H9 (cell line): ENCODE results near the gene PPCDC. TPM values are rescaled to one million over a fixed set of nuclear protein-coding genes. Genes with fewer than 3 reads are reported as not detected.

ENCODE experiments used
- DNase-seq: peaks from one replicate; pipeline ENCODE4 v3.0.0-alpha.2; 2017
- H2AFZ ChIP-seq: one replicate; pipeline ENCODE4 v1.6.1; 2013; ENCODE audit warnings: mild to moderate bottlenecking, low read length, control low read depth, moderate library complexity
- H2AK5ac ChIP-seq: 2 replicates; pipeline ENCODE4 v1.6.1; 2013; ENCODE audit warnings: low read length, control low read depth, mixed read lengths; ENCODE audit not compliant: insufficient read length
- H2BK120ac ChIP-seq: one replicate; pipeline ENCODE4 v1.6.1; 2013; ENCODE audit warnings: low read depth, mild to moderate bottlenecking, low read length, control low read depth, inconsistent platforms; ENCODE audit not compliant: poor library complexity, severe bottlenecking
- H2BK12ac ChIP-seq: 2 replicates; pipeline ENCODE4 v1.6.1; 2013; ENCODE audit warnings: low read length, control low read depth, mixed read lengths, low read depth; ENCODE audit not compliant: insufficient read length
- H2BK15ac ChIP-seq: 2 replicates; pipeline ENCODE4 v1.6.1; 2013; ENCODE audit warnings: low read depth, low read length, control low read depth
- H2BK20ac ChIP-seq: one replicate; pipeline ENCODE4 v1.6.1; 2013; ENCODE audit warnings: low read depth, mild to moderate bottlenecking, low read length, control low read depth, inconsistent platforms; ENCODE audit not compliant: poor library complexity, severe bottlenecking
- H2BK5ac ChIP-seq: 2 replicates; pipeline ENCODE4 v1.6.1; 2013; ENCODE audit warnings: low read length, control low read depth, mixed read lengths; ENCODE audit not compliant: insufficient read length
- H3K14ac ChIP-seq: 2 replicates; pipeline ENCODE4 v1.6.1; 2013; ENCODE audit warnings: low read length, control low read depth; ENCODE audit not compliant: insufficient read depth
- H3K18ac ChIP-seq: 2 replicates; pipeline ENCODE4 v1.6.1; 2013; ENCODE audit warnings: low read depth, mild to moderate bottlenecking, mixed read lengths, low read length, control low read depth; ENCODE audit not compliant: insufficient read length
- H3K23ac ChIP-seq: 2 replicates; pipeline ENCODE4 v1.6.1; 2013; ENCODE audit warnings: low read length, control low read depth, mixed read lengths, low read depth; ENCODE audit not compliant: insufficient read length
- H3K23me2 ChIP-seq: 2 replicates; pipeline ENCODE4 v1.6.1; 2013; ENCODE audit warnings: low read depth, mild to moderate bottlenecking, mixed read lengths, low read length, control low read depth; ENCODE audit not compliant: insufficient read length, poor library complexity, severe bottlenecking
- H3K27ac ChIP-seq: 2 replicates; pipeline ENCODE4 v1.5.1; 2013; ENCODE audit warnings: low read length, control low read depth, mixed read lengths, low read depth; ENCODE audit not compliant: insufficient read length
- H3K27me3 ChIP-seq: 2 replicates; pipeline ENCODE4 v1.6.1; 2013; ENCODE audit warnings: low read length, control low read depth, inconsistent platforms; ENCODE audit not compliant: insufficient read depth
- H3K4ac ChIP-seq: 2 replicates; pipeline ENCODE4 v1.6.1; 2013; ENCODE audit warnings: low read depth, mild to moderate bottlenecking, control low read depth, inconsistent platforms, low read length, moderate library complexity
- H3K4me1 ChIP-seq: 2 replicates; pipeline ENCODE4 v1.6.1; 2013; ENCODE audit warnings: low read length, control low read depth, inconsistent platforms; ENCODE audit not compliant: insufficient read depth
- H3K4me2 ChIP-seq: 2 replicates; pipeline ENCODE4 v1.6.1; 2013; ENCODE audit warnings: low read length, control low read depth, mixed read lengths; ENCODE audit not compliant: insufficient read length, insufficient read depth
- H3K56ac ChIP-seq: 2 replicates; pipeline ENCODE4 v1.6.1; 2013; ENCODE audit warnings: low read depth, mild to moderate bottlenecking, mixed read lengths, low read length, control low read depth; ENCODE audit not compliant: insufficient read length
- H3K79me1 ChIP-seq: 2 replicates; pipeline ENCODE4 v1.6.1; 2013; ENCODE audit warnings: low read depth, mild to moderate bottlenecking, moderate library complexity, low read length, control low read depth, inconsistent platforms; ENCODE audit not compliant: insufficient read depth, poor library complexity, severe bottlenecking
- H3K79me2 ChIP-seq: 2 replicates; pipeline ENCODE4 v1.6.1; 2013; ENCODE audit warnings: low read length, control low read depth, inconsistent platforms; ENCODE audit not compliant: insufficient read depth
- H3K9ac ChIP-seq: 2 replicates; pipeline ENCODE4 v1.6.1; 2013; ENCODE audit warnings: low read length, control low read depth, mixed read lengths; ENCODE audit not compliant: insufficient read length; ENCODE audit errors: extremely low read depth
- H3K9me3 ChIP-seq: one replicate; pipeline ENCODE4 v1.6.1; 2013; ENCODE audit warnings: low read depth, low read length, inconsistent platforms; ENCODE audit not compliant: control insufficient read depth
- H3T11ph ChIP-seq: one replicate; pipeline ENCODE4 v1.6.1; 2013; ENCODE audit warnings: mild to moderate bottlenecking, low read length, control low read depth, inconsistent platforms
- H4K20me1 ChIP-seq: one replicate; pipeline ENCODE4 v1.6.1; 2013; ENCODE audit not compliant: control insufficient read depth, insufficient read length, insufficient read depth
- H4K5ac ChIP-seq: 2 replicates; pipeline ENCODE4 v1.6.1; 2013; ENCODE audit warnings: low read depth, mild to moderate bottlenecking, mixed read lengths, low read length, control low read depth; ENCODE audit not compliant: insufficient read length
- H4K8ac ChIP-seq: replicated peaks from 2 replicates; pipeline ENCODE4 v1.6.1; 2013; ENCODE audit warnings: low read length, control low read depth, mixed read lengths, low read depth; ENCODE audit not compliant: insufficient read length
- H4K91ac ChIP-seq: 2 replicates; pipeline ENCODE4 v1.6.1; 2013; ENCODE audit warnings: low read depth, mild to moderate bottlenecking, moderate library complexity, mixed read lengths, low read length, control low read depth; ENCODE audit not compliant: insufficient read length
- H3K27ac Mint-ChIP-seq, 3 experiments: 2 replicates in 2 of 3; 3 replicates in 1 of 3; pipeline ENCODE4 v1.8.0; 2020 to 2021; ENCODE audit warnings: mixed read lengths in 3 of 3, mild to moderate bottlenecking in 1 of 3, moderate library complexity in 1 of 3
- H3K27me3 Mint-ChIP-seq: 2 replicates; pipeline ENCODE4 v1.8.0; 2021; ENCODE audit warnings: low read depth, mild to moderate bottlenecking, moderate library complexity, mixed read lengths
- H3K36me3 Mint-ChIP-seq, 3 experiments: 2 replicates in 2 of 3; 3 replicates in 1 of 3; pipeline ENCODE4 v1.8.0; 2020 to 2021; ENCODE audit warnings: low read depth in 3 of 3, mixed read lengths in 3 of 3; ENCODE audit not compliant: insufficient read depth in 1 of 3
- H3K4me1 Mint-ChIP-seq, 2 experiments: 2 replicates each; pipeline ENCODE4 v1.8.0; 2020; ENCODE audit warnings: mixed read lengths in 2 of 2
- H3K4me3 Mint-ChIP-seq, 2 experiments: 2 replicates in 1 of 2; 3 replicates in 1 of 2; pipeline ENCODE4 v1.8.0; 2020 to 2021; ENCODE audit warnings: mild to moderate bottlenecking in 2 of 2, mixed read lengths in 2 of 2, moderate library complexity in 1 of 2
- H3K9me3 Mint-ChIP-seq, 2 experiments: 2 replicates in 1 of 2; 3 replicates in 1 of 2; pipeline ENCODE4 v1.8.0; 2020; ENCODE audit warnings: mild to moderate bottlenecking in 2 of 2, mixed read lengths in 2 of 2, moderate library complexity in 1 of 2
- CTCF ChIP-seq: fragments of 200-600 bp; sonication (generic); conservative IDR thresholded peaks from 3 replicates; pipeline ENCODE4 v1.8.0; 2021; ENCODE audit warnings: antibody characterized with exemption, mild to moderate bottlenecking
- whole genome bisulfite sequencing: extraction: QIAGEN DNeasy Blood & Tissue Kit; methylation state at CpG from one replicate; pipeline ENCODE4 v1.1.7; 2013; ENCODE audit warnings: missing lambda C conversion rate, low lambda C conversion rate, mixed read lengths; ENCODE audit not compliant: insufficient read length; ENCODE audit errors: extremely low coverage; 5-methylcytosine and 5-hydroxymethylcytosine counted together
- total RNA-seq: library from RNA; stranded (reverse); gene quantifications from 2 replicates; pipeline ENCODE4 v1.2.1, GENCODE V29; 2021

Gene PPCDC
- total RNA-seq, 1 experiment from 2014 or later = 17.6 TPM

DNA sequence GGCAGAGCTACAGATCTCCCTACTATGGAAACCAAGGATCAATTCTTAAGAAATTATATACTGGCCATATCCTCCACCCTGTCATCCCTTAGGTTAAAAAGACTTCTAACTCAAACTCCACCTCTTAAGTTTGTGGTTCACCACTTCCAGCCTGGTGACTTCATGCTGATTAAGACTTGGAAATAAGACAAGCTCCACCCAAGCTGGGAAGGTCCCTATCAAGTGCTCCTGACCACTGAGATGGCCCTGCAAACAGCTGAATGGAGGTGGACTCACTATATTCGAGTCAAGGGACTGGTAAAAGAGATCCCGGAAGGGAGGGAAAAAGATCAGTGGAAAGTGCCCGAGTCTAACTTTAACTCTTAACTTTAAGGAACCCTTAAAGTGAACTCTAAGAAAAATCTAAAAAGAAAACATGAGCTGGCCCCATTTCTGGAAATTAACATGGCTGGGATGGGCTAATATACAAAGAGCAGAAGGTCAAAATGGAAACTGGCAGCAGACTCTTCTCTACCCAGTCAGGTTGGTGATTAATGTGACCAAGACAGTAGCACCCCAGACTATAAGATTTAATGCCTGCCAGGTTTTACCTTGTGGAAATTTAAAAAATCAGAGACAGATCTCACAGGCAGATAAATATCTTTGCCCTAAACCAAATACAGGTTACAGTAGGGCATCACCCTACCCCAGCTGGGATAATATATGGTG lies 43.9 kb downstream of the PPCDC start:
- no peak overlapping the region for H3K27ac Mint-ChIP-seq
- H3K4me3 Mint-ChIP-seq = no peak overlapping the region
- Histone ChIP-seq H4K5ac (no peak overlapping the region), H2BK20ac (no peak overlapping the region), H3K79me1 (no peaks in the 10 kb centered on the region), H2BK120ac (no peak overlapping the region), H2AK5ac (no peak overlapping the region), H3K23ac (no peak overlapping the region), H3K14ac (no peak overlapping the region), H3K9me3 (no peaks in the 10 kb centered on the region), H3K27me3 (no peaks in the 10 kb centered on the region), H4K20me1 (no peaks in the 10 kb centered on the region), H2BK15ac (no peak overlapping the region), H2BK12ac (no peak overlapping the region), H3K79me2 (no peaks in the 10 kb centered on the region), H2AFZ (no peak overlapping the region), H3K4me1 (no peaks in the 10 kb centered on the region; the same call in 1 of the 2 replicates), H2BK5ac (no peak overlapping the region), H4K91ac (no peak overlapping the region), H3T11ph (no peak overlapping the region), H3K18ac (no peak overlapping the region), H3K27ac (no peak overlapping the region), H3K9ac (no peak overlapping the region), H3K56ac (no peak overlapping the region), H3K23me2 (no peaks in the 10 kb centered on the region), H3K4me2 (no peak overlapping the region), H4K8ac (no peak overlapping the region), H3K4ac (no peak overlapping the region)
- no CpG with 5 or more reads among the region's 3 CpGs for WGBS
- H3K9me3 Mint-ChIP-seq = peaks cover 11 to 20% of the 10 kb centered on the region in 2 experiments
- peaks cover 19% of the 10 kb centered on the region for H3K27me3 Mint-ChIP-seq
- H3K36me3 Mint-ChIP-seq = peaks cover 6 to 19% (median 9%) of the 10 kb centered on the region in 3 experiments
- DNase-seq = no peak
- peaks cover 16 to 18% of the 10 kb centered on the region in 2 experiments for H3K4me1 Mint-ChIP-seq
- TF ChIP-seq CTCF = no peak
